ENCODE measurements around the gene OLA1.

OLA1 gene

GRCh38 chr2:174120346-174120745, 128.0 kb downstream of the OLA1 start:
- CTCF ChIA-PET, result interaction anchor here (0.6 to 0.9 kb wide), 3 partner anchors 10 to 563 kb away, joined by 3 read pairs; no protein-coding TSS in a partner anchor
- TF ChIP-seq CTCF (conservative IDR thresholded peaks at IDR 0.05; ENCODE audit: low read depth), result no peak
- DNase-seq (ENCODE audit: low spot score), result peak; percentile 52
- no peak overlapping the region for H3K27ac ChIP-seq
- POLR2A ChIA-PET (ENCODE audit: low non-redundant PET), result no interaction called here

DNA sequence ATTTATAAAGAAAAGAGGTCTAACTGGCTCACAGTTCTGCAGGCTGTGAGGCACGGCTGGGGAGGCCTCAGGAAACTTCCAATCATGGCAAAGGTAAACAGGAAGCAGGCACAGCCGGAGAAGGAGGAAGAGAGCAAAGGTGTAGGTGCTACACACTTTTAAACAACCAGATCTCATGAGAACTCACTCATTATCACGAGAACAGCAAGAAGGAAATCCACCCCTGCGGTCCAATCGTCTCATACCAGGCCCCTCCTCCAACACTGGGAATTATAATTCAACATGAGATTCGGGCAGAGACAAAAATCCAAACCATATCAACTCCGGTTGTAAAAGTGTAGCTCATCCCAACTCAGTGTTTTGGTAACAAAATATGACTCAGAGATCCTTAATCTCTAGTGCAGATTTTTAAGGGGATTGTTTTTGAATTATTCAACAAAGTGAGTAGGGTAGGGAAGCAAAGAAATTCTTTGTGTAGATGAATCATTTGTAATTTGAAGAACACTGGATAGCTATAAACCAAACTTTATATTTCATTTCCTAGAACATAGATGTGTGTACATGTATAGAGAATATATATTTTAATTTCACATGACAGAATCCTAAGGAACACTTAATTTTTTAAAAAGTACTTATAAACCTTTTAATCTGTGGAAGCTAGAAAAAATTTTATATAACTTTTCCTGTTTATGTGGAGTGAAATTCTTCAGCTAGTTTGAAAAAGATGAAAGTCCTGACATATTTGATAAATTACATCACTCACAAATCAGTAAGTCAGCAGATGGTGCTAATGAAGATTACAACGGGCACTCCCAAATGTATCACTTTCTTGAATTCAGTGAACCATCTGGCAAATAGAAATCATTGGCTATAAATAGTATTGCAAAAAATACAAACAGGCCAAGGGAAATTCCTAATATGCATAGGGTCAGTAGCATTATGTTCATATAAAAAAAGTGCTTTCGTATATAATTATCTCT, 130.1 kb downstream of the OLA1 start:
- DNase-seq (ENCODE audit: low spot score), result peak; percentile 56
- no peak for TF ChIP-seq CTCF (conservative IDR thresholded peaks at IDR 0.05; ENCODE audit: low read depth)
- POLR2A ChIA-PET (ENCODE audit: low non-redundant PET), result interaction anchor here (0.6 kb wide), 1 partner anchor 58 kb away, joined by 3 read pairs; no protein-coding TSS in a partner anchor
- CTCF ChIA-PET, result interaction anchor here (0.6 kb wide), 2 partner anchors 11 to 162 kb away, joined by 3 read pairs; no protein-coding TSS in a partner anchor
- peak overlapping the region; percentile 54; the same call in 1 of the 2 replicates for H3K27ac ChIP-seq

- CTCF ChIA-PET, result no interaction called here
- no peak for DNase-seq (ENCODE audit: low spot score)
- H3K27ac ChIP-seq, result no peak overlapping the region
- POLR2A ChIA-PET (ENCODE audit: low non-redundant PET), result no interaction called here
- TF ChIP-seq CTCF (conservative IDR thresholded peaks at IDR 0.05; ENCODE audit: low read depth), result no peak
Observed at GRCh38 chr2:174112073-174112472, 136.3 kb downstream of the OLA1 start.

DNA sequence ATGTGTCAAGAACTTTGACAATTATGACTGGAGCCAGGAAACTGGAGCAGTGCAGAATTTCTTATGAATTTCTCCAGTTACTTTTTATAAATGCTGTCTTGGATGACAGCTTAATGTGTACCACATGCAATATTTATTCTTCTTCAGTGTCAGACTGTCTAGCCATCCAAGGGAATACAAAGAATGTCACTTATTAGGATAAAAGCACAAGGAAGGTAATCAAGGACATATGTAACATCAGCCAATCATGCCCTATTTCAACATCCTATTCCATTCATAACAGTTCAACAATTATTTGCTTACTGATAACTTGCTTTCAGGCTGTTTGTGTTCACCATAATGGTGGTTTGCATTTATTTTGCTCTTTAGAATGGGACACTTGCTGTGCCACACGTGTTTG, 139.8 kb downstream of the OLA1 start:
- H3K27ac ChIP-seq, result no peak overlapping the region
- DNase-seq (ENCODE audit: low spot score), result no peak
- POLR2A ChIA-PET (ENCODE audit: low non-redundant PET), result no interaction called here
- TF ChIP-seq CTCF (conservative IDR thresholded peaks at IDR 0.05; ENCODE audit: low read depth), result no peak
- CTCF ChIA-PET, result no interaction called here

DNA sequence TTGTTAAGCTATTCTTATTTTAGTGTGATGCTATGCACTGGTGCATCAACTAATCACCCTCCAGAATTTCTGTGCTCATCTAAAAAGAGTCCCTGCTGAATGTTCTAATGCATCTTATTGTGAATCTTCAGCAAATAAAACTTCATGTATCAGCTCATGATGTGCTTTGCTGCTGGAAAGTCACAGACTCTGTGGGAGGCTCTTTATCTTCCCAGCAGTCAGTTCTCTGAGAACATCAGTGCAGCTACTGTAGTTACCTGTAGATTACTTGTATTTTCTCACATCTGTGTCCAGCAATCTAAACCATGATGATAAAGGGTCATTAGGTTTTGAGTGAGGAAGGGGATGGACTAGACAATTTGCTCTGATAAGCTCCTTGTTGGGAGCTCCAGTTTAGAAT, 141.6 kb downstream of the OLA1 start:
- ChIA-PET CTCF (interaction anchor here (0.7 kb wide), 2 partner anchors 12 to 118 kb away, joined by 3 to 4 read pairs; no protein-coding TSS in a partner anchor), POLR2A (ENCODE audit: low non-redundant PET) (no interaction called here)
- no peak overlapping the region for H3K27ac ChIP-seq
- no peak for TF ChIP-seq CTCF (conservative IDR thresholded peaks at IDR 0.05; ENCODE audit: low read depth)
- DNase-seq (ENCODE audit: low spot score), result no peak

- H3K27ac ChIP-seq, result no peak overlapping the region
- ChIA-PET CTCF (no interaction called here), POLR2A (ENCODE audit: low non-redundant PET) (no interaction called here)
- no peak for TF ChIP-seq CTCF (conservative IDR thresholded peaks at IDR 0.05; ENCODE audit: low read depth)
- no peak for DNase-seq (ENCODE audit: low spot score)
Observed at GRCh38 chr2:174094542-174094941, 153.8 kb downstream of the OLA1 start.

Measured in RWPE1 (cell line).